IgD-negative memory B cell (primary cell): ENCODE results near the gene PLD3. TPM values are rescaled to one million over a fixed set of nuclear protein-coding genes. Genes with fewer than 3 reads are reported as not detected.

Experiments
- H3K27ac Mint-ChIP-seq, 3 donors: one replicate each; pipeline ENCODE4 v1.8.0; 2020 to 2022; ENCODE audit warnings: mild to moderate bottlenecking in 3 of 3, mixed read lengths in 3 of 3, moderate library complexity in 1 of 3
- H3K27me3 Mint-ChIP-seq: one replicate; pipeline ENCODE4 v1.8.0; 2021; ENCODE audit warnings: mixed read lengths
- H3K36me3 Mint-ChIP-seq: one replicate; pipeline ENCODE4 v1.8.0; 2020; ENCODE audit warnings: mild to moderate bottlenecking, mixed read lengths
- H3K4me1 Mint-ChIP-seq, 3 donors: one replicate each; pipeline ENCODE4 v1.8.0; 2020 to 2022; ENCODE audit warnings: mixed read lengths in 3 of 3, mild to moderate bottlenecking in 1 of 3
- H3K4me3 Mint-ChIP-seq, 4 donors: one replicate each; pipeline ENCODE4 v1.8.0; 2020 to 2022; ENCODE audit warnings: mild to moderate bottlenecking in 4 of 4, mixed read lengths in 4 of 4, moderate library complexity in 3 of 4
- H3K9me3 Mint-ChIP-seq, 3 donors: one replicate each; pipeline ENCODE4 v1.8.0; 2020 to 2021; ENCODE audit warnings: mixed read lengths in 3 of 3, mild to moderate bottlenecking in 1 of 3
- polyA plus RNA-seq: library from polyadenylated mRNA; unstranded; fragments of 300-500 nt; fragmentation: Illumina TruSeq; gene quantifications from one replicate; pipeline ENCODE4 v1.2.3, GENCODE V29; 2021

Gene PLD3
- polyA plus RNA-seq, 1 donor from 2014 or later: 53.5 TPM

DNA sequence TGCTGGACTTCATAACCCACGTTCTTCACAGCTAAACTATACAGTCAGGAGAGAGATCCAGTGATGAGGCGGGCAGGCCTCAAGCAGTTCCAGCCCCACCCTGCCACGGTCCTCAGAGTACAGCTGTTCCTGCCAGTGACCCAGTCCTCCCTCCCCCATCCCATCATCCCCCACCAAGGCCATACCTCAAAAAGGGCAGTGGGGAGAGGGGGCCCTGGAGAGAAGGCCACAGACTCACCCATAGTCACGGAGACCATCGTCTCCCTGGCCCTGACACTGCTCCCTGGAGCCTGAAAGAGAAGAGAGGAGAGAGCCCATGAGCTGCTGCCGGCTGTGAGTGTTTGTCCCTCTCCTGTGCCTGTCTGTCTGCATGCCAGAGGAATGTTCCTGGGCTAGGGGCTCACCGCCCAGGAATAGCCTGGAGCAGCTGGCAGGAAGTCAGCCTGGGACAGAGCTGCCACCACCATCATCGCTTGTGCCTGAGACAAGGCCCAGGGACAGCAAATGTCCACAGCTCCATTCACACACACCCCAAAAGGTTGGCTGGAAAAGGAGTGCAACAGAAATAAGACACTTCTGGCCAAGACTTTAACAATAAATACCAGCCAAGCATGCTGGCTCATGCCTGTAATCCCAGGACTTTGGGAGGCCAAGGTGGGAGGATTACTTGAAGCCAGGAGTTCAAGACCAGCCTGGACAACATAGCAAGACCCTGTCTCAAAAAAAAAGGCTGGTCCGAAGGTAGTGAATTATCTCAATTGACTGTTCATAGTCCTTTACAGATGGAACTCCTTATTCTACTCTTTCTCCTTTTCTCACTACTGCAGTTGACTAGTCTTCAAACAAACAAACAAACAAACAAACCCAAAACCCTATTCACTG, 6.7 kb upstream of the PLD3 start:
- Mint-ChIP-seq H3K27me3 (no peaks in the 10 kb centered on the region), H3K27ac (no peak overlapping the region), H3K9me3 (peaks cover 0 to 3% (median 0%) of the 10 kb centered on the region in 3 donors), H3K36me3 (peaks cover 4% of the 10 kb centered on the region), H3K4me1 (peaks cover 0 to 10% (median 2%) of the 10 kb centered on the region in 3 donors), H3K4me3 (no peak overlapping the region)

DNA sequence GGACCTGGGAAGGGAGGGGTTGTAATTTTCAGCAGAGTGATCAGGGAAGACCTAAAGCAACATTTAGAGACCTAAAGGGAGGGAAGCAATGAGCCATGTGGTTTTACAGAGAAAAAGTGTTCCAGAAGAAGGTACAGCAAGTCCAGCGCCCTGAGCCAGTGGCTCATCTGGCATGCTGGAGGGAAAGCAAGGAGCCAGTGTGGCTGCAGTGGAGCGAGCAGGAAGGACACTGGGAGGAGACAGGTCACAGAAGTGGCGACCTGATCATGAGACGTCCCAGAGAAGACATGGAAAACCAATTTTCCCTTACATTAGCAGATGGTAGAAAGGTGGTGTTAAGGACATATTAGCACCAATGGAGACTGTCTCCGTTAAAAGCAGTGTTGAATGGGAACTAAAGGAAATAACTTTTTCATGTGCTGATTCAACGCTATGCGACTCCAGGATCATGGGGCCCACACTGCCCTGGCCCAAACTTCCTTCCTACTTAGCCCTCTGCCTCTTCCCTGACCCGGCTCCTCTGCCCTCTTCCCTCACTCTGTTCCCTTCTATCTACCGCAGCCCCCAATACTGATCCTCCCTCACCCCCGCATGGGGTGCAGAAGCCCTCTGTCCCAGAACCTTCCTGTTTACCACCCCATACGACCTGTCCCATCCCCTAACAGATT, 5.7 kb upstream of the PLD3 start:
- Mint-ChIP-seq H3K9me3 (peaks cover 0 to 3% (median 0%) of the 10 kb centered on the region in 3 donors), H3K4me3 (peak overlapping the region in 1 of 4 donors; percentile 67), H3K36me3 (peaks cover 4% of the 10 kb centered on the region), H3K27me3 (no peaks in the 10 kb centered on the region), H3K4me1 (peaks cover 5 to 17% (median 8%) of the 10 kb centered on the region in 3 donors), H3K27ac (no peak overlapping the region)

DNA sequence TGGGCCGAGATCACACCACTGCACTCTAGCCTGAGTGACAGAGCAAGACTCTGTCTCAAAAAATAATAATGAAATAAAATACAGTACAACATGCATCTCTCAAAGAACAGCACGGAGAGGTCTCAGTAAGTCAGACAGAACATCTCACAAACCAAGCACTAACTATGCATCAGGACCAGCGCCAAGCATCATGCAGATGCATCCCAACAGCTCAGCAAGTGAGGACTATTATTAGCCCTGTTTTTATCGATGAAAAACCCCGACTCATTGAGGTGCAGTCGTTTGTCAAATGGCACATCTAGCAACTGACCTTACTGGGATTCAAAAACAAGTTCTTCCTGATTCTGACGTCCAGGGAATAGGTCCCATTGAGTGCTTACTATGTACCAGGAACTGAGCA, 4.1 kb upstream of the PLD3 start:
- peaks cover 3% of the 10 kb centered on the region for H3K36me3 Mint-ChIP-seq
- H3K4me1 Mint-ChIP-seq: peaks cover 13 to 25% (median 13%) of the 10 kb centered on the region in 3 donors
- H3K9me3 Mint-ChIP-seq: peaks cover 0 to under 1% (median 0%) of the 10 kb centered on the region in 3 donors
- no peaks in the 10 kb centered on the region for H3K27me3 Mint-ChIP-seq
- peak overlapping the region in 2 of 4 donors; percentile 11 to 17 for H3K4me3 Mint-ChIP-seq
- peak overlapping the region in 1 of 3 donors; percentile 26 for H3K27ac Mint-ChIP-seq

DNA sequence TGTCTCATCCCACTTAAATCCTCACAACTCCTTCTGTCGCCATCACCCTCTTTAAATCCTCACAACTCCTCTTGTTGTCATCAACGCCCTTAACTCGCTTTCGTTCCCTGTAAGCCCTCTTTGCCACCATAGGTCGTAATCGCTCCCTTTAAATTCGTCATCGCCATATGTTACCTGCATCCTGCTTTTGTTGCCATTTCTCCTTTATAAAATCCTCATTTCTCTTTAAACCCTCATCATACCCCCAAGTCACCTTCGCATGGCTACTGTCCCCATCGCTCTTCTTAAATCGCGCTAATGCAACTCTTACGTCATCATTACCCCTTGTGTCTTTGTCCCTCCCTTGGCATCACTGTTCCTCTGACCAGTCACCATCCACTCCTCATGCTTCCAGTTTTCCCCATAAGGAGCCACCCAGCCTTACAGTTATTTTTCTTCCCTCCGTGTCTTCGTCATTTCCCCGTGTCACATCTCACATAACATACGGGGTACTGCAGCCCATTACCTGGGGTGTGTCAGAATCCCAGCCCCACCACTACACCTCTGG, 539 bp downstream of the PLD3 start:
- Mint-ChIP-seq H3K9me3 (no peaks in the 10 kb centered on the region), H3K27me3 (no peaks in the 10 kb centered on the region), H3K4me3 (peak overlapping the region; percentile 91 to 97 (median 96)), H3K27ac (peak overlapping the region; percentile 53 to 97 (median 90)), H3K36me3 (peaks cover 8% of the 10 kb centered on the region), H3K4me1 (peaks cover 11 to 24% (median 13%) of the 10 kb centered on the region in 3 donors)

DNA sequence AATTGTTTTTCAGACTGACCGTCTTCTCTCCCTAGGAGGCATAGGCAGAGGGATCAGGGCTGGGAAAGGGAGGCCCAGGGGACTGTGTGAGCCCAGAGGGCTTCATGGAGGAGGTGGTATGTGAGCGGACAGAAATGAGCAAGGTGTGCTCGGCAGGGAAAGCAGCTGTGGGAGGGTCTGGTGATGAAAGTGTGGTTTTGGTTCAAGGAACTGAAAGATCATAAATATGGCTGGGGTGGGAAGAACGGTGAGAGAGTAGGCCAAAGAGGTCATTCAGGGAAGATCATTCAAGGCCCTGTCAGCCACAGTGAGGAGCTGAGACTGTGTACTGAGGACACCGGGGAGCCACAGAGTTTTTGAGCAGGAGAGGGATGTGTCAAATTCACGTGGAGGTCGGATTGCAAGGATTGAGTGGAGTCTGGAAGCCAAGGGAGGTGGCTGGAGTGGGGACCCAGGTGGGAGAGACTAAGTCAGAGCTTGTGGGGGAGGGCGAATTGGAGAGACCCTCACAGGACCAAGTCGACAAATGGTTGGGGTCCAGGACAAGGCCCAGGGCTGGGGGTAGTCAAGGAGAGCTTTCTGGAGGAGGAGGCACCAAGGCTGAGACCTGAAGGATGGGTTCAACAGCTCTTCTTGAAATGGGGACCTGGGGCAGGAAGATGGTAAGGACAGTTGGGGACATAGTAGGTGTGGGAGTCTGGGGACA, 7.6 kb downstream of the PLD3 start:
- Mint-ChIP-seq H3K36me3 (peaks cover 10% of the 10 kb centered on the region), H3K9me3 (no peaks in the 10 kb centered on the region), H3K27ac (peak overlapping the region in 1 of 3 donors; percentile 53), H3K4me1 (peaks cover 7 to 20% (median 16%) of the 10 kb centered on the region in 3 donors), H3K4me3 (peak overlapping the region in 1 of 4 donors; percentile 21), H3K27me3 (no peaks in the 10 kb centered on the region)

DNA sequence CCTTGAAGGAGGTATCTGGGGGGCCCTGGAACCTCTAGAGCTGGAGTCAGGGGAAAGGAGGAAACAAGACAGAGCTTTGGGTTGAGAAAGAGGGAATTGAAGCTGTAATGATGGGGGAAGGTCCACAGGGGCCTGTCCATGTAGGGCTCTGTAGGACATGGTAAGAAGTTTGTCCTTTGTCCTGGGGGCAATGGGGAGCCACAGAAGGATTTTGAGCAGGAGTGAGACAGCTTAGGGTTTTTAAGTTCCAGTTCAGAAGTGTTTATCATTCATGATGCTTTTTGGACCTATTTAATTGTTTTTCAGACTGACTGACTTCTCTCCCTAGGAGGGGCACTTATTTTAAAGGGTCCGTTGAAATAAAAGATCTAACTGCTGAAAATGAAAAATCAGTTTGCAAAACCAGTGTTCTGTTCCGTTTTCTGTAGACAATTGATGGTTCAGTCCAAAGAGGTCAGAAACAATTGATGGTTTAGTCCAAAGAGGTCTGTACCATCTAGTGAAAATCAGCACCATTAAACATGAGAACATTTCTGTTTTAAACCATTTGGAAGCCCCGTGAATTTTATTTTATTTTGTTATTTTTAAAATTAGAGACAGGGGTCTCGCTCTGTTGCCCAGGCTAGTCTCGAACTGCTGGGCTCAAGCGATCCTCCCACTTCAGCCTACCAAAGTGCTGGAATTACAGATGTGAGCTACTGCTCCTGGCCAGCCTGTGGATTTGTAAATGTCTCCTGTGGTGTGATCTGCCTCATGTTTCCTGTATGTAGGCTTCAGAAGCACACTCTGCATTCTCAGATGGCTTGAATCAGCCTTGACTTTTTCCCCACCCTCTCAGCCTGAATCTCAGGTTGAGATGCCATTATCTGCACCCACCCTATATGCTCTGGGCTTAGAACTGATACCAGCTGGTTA, 8.4 kb downstream of the PLD3 start:
- Mint-ChIP-seq H3K4me1 (peaks cover 7 to 22% (median 16%) of the 10 kb centered on the region in 3 donors), H3K27ac (peak overlapping the region in 1 of 3 donors; percentile 53), H3K27me3 (no peaks in the 10 kb centered on the region)

DNA sequence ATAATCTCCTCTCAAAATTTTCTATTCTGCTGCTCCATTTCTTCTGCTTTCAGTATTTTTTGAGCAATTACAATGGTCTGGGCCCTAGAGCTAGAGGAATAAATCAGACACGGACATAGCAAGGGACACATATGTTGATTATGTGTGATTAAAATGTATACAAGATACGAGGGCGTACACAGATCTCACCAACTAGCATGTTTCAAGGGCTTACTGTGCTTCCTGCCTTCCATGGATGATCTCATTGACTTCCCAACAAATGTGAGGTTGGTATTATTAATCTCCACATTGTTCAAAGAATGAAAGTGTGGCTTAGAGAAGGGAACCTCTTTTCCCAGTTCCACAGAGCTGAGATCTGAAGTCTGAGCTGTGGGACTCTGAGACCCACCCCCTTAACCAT, 9.1 kb downstream of the PLD3 start:
- Mint-ChIP-seq H3K27me3 (no peaks in the 10 kb centered on the region), H3K4me1 (peaks cover 7 to 22% (median 16%) of the 10 kb centered on the region in 3 donors), H3K9me3 (no peaks in the 10 kb centered on the region), H3K27ac (no peak overlapping the region), H3K4me3 (peak overlapping the region in 1 of 4 donors; percentile 45), H3K36me3 (peaks cover 6% of the 10 kb centered on the region)

More for the DNA sequence above, 8.4 kb downstream of the PLD3 start:
- Mint-ChIP-seq H3K36me3 (peaks cover 5% of the 10 kb centered on the region), H3K4me3 (peak overlapping the region in 2 of 4 donors; percentile 21 to 43), H3K9me3 (no peaks in the 10 kb centered on the region)

DNA sequence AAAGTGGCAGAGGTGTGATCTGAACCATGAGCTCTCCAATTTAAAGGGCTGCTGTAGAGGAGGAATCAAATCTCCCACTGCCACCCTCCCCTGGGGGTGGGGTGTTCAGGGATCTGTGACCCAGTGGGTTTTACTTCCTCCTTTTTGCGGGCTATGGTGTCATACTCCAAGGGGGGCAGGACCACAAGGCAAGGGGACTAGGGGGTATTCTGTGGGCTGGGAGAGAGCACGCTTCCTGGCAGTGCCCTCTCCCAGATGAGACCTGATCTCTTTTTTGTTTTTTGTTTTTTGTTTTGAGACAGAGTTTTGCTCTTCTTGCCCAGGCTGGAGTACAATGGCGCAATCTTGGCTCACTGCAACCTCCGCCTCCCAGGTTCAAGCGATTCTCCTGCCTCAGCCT, 10.3 kb downstream of the PLD3 start:
- peaks cover 7 to 25% (median 18%) of the 10 kb centered on the region in 3 donors for H3K4me1 Mint-ChIP-seq
- H3K27ac Mint-ChIP-seq: peak overlapping the region in 1 of 3 donors; percentile 57
- H3K4me3 Mint-ChIP-seq: peak overlapping the region in 1 of 4 donors; percentile 16
- peaks cover 5% of the 10 kb centered on the region for H3K36me3 Mint-ChIP-seq
- no peaks in the 10 kb centered on the region for H3K27me3 Mint-ChIP-seq
- peaks cover 0 to 1% (median 0%) of the 10 kb centered on the region in 3 donors for H3K9me3 Mint-ChIP-seq

DNA sequence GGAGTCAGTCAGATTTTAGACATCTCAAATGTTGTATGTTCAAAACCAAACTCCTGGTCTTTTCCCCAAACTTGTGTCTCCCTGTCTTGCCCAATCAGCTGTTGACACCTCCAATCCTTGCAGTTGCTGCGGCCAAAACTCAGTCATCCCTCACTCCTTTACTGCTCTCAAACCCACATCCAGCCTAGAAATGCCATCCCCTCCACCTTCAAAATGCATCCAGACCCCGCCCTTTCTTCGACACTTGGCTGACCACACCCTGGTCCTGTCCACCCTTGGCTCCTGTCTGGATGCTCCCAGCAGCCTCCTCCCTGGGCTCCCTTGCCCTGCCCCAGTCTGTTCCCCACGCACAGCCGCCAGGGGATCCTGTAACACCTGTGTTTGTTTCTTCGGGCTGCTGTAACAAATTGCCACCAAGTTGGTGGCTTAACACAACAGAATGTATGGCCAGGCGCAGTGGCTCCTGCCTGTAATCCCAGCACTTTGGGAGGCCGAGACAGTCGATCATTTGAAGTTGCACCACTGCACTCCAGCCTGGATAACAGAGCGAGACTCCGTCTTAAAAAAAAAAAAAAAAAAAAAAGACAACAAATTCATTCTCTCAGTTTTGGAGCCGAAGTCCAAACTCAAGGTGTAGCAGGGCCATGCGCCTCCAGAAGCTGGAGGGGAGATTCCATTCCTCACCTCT, 11.7 kb downstream of the PLD3 start:
- Mint-ChIP-seq H3K27ac (no peak overlapping the region), H3K4me3 (no peak overlapping the region), H3K27me3 (no peaks in the 10 kb centered on the region), H3K36me3 (peaks cover 3% of the 10 kb centered on the region), H3K9me3 (peaks cover 0 to 1% (median 0%) of the 10 kb centered on the region in 3 donors), H3K4me1 (peaks cover 10 to 29% (median 21%) of the 10 kb centered on the region in 3 donors)

DNA sequence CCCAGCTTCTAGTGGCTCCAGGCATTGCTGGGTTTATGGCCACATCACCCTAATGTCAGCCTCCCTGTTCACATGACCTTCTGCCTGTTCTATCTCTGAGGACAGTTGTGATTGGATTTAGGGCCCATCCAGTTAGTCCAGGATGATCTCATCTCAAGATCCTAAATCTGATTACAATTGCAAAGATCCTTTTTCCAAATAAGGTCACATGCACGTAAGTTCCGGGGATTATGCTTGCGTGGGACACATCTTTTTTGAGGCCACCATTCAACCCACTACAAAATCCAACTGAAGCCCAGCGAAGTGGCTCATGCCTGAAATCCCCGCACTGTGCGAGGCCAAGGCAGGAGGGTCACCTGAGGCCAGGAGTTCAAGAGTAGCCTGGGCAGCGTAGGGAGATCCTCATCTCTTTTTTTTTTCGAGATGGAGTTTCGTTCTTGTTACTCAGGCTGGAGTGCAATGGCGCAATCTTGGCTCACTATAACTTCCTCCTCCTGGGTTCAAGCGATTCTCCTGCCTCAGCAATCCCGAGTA, 12.3 kb downstream of the PLD3 start:
- Mint-ChIP-seq H3K36me3 (peaks cover 3% of the 10 kb centered on the region), H3K27ac (no peak overlapping the region), H3K27me3 (no peaks in the 10 kb centered on the region), H3K4me3 (no peak overlapping the region), H3K9me3 (peaks cover 0 to 1% (median 0%) of the 10 kb centered on the region in 3 donors), H3K4me1 (peaks cover 13 to 29% (median 24%) of the 10 kb centered on the region in 3 donors)

DNA sequence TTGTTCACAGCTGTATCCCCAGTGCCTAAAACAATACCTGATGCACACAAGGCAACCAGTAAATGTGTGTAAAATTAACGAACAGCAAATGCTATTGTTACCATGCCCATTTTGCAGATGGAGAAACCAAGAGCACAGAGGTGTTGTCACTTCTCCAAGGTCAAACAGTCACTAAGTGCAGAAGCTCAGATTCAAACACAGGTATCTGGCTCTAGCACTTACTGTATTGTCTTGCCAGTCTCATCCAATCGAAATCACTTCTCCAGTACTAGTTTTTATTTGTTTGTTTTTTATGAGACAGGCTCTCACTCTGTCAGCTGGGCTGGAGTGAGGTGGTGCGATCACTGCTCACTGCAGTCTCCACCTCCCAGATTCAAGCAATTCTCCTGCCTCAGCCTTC, 13.7 kb downstream of the PLD3 start:
- no peak overlapping the region for H3K27ac Mint-ChIP-seq
- H3K36me3 Mint-ChIP-seq: peaks cover 3% of the 10 kb centered on the region
- peaks cover 13 to 23% (median 18%) of the 10 kb centered on the region in 3 donors for H3K4me1 Mint-ChIP-seq
- H3K9me3 Mint-ChIP-seq: peaks cover 0 to 1% (median 0%) of the 10 kb centered on the region in 3 donors
- no peak overlapping the region for H3K4me3 Mint-ChIP-seq
- no peaks in the 10 kb centered on the region for H3K27me3 Mint-ChIP-seq

DNA sequence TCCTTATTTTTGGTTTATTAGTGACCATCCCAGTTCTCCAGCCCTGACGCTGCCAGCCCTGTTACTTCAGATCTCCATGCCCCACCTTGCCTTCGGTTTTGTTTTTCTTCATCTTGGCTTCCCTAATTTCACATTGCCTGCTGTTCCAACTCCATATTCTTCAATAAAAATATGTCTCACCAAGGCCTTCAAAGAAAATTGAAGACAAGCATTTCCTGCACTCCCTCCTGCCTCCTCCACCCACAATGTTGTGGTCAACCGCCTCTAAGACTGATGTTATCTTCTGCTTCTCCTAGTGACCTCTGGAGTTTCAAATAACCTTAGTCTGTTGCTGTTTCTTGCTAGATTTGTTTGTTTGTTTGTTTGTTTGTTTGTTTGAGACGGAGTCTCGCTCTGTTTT, 14.6 kb downstream of the PLD3 start:
- Mint-ChIP-seq H3K27ac (no peak overlapping the region), H3K27me3 (no peaks in the 10 kb centered on the region), H3K36me3 (peaks cover 3% of the 10 kb centered on the region), H3K4me3 (no peak overlapping the region), H3K9me3 (peaks cover 0 to 1% (median 0%) of the 10 kb centered on the region in 3 donors), H3K4me1 (peaks cover 13 to 19% (median 13%) of the 10 kb centered on the region in 3 donors)

DNA sequence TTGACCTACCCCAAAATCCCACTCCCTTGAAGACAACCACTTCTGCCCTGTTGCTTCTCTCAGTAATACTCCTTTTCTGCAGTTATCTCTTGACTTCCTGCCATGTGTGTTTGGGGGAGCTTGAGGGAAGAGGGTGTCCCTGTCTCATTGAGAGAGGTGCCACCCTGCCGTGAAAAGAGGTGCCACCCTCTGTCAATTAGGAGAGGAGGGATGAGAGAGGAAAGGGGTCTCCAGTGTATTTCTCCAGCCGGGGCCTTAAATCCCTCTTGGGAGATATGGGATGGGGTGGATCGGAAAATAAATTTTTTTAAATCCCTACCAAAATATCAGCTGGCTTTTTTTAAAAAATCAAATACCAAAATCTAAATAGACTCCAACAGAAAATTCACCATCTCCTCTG, 16.5 kb downstream of the PLD3 start:
- Mint-ChIP-seq H3K4me3 (peak overlapping the region in 1 of 4 donors; percentile 47), H3K27ac (no peak overlapping the region), H3K9me3 (peaks cover 0 to 1% (median 0%) of the 10 kb centered on the region in 3 donors), H3K36me3 (peaks cover 4% of the 10 kb centered on the region), H3K4me1 (peaks cover 7 to 11% (median 8%) of the 10 kb centered on the region in 3 donors), H3K27me3 (no peaks in the 10 kb centered on the region)
